Activated gamma-delta T cell treated with anti-CD3 and anti-CD28 coated beads, Interleukin-2, amount 50 U/mL, for 16 hours (primary cell): ENCODE data around the gene ICAM2.

Experiments
- DNase-seq: peaks from one replicate; pipeline ENCODE4 v3.0.0-alpha.2; 2020; ENCODE audit warnings: low read depth

Gene ICAM2

GRCh38 chr17:64020056-64020766 lies at the start of gene ICAM2:
Gene ICAM2, minus strand, starts transcription at chr17:64020633. Its CDS starts 13,942 bp downstream, at chr17:64006691.
- DNase-seq = peak; percentile 85

GRCh38 chr17:64070213-64070612 lies 49.8 kb upstream of the ICAM2 start:
- DNase-seq = no peak

GRCh38 chr17:64069143-64069542 lies 48.7 kb upstream of the ICAM2 start:
- no peak for DNase-seq

DNA sequence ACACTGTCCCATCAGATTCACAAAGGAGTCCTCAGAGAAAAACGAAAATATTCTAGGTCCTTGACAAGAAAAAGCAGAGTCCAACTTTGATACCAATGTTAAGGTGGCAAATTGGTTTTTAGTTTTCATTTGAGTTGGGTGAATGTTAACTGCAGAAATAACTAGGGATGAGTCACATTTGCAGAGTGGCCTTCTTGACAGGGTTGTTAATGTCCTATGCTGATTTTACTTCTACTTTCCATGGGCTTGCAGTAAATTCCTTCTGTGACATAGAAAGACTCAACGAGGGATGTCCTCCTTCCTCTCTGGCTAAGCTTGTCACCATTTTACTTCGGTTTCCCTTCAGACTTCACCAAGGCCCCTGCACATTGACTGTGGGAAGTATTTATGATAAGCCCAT lies 47.2 kb upstream of the ICAM2 start:
- DNase-seq = no peak

- DNase-seq = no peak
Measured at GRCh38 chr17:64066716-64067115, 46.3 kb upstream of the ICAM2 start.

DNA sequence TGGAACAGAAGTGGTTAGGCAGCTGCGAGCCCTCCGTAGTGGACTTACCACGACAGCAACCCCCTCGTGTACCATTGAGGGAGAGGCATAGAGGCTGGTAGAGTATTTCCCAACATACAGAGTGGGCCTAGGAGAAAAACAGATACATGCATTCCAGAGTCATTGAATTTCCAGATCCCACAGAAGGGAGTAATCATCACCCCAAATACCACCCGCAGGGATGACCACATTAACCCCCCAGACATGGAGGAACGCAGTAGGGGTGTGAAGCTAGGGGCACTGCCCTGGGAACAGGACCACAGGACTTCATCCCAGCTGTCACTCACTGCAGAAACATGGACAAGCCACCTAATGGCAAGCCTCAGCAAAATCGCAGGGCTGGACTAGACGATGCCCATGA lies 44.7 kb upstream of the ICAM2 start:
- DNase-seq = no peak

- DNase-seq = no peak
Measured at GRCh38 chr17:64064331-64064730, 43.9 kb upstream of the ICAM2 start.

DNA sequence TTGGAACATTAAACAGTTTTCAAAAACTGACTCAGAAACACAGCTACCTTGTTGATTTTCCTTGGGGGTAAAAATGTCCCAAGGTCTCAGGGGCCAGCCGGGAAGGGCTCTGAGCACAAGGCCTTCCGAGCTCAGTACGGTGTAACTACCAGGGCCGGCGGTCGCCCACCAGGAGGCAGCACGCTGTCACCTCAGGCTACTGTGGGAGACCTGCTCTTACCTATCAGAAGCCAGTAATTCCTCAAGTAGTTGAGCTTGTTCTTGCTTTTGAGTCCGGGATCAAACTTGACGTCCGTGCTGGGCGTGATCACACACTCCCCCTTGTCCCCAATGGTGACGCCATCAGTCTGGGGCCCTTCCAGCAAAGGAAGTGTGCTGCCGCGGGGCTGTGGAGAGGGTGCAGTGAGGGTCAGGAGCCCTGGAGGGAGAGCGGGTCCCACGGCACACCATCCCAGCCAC lies 43.4 kb upstream of the ICAM2 start:
- peak; percentile 39 for DNase-seq

DNA sequence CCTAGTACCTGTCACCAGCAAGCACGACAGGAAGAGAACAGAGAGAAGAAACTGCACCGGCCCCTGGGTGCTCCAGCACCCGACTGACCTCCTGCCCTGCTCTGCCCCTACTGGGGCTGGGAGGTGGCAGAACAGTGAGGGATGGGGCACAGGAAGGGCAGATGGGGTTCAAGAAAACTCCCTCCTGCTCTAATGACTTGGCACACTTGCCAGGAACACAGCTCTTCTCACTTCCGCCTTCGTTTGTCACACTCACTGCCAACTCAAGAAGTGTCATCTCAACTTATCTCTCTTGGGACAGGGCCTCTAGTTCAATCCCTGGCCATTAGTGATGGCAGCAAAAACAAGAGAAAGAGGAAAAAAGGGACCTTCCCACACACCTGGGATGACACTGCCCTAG lies 42.7 kb upstream of the ICAM2 start:
- DNase-seq = no peak

DNA sequence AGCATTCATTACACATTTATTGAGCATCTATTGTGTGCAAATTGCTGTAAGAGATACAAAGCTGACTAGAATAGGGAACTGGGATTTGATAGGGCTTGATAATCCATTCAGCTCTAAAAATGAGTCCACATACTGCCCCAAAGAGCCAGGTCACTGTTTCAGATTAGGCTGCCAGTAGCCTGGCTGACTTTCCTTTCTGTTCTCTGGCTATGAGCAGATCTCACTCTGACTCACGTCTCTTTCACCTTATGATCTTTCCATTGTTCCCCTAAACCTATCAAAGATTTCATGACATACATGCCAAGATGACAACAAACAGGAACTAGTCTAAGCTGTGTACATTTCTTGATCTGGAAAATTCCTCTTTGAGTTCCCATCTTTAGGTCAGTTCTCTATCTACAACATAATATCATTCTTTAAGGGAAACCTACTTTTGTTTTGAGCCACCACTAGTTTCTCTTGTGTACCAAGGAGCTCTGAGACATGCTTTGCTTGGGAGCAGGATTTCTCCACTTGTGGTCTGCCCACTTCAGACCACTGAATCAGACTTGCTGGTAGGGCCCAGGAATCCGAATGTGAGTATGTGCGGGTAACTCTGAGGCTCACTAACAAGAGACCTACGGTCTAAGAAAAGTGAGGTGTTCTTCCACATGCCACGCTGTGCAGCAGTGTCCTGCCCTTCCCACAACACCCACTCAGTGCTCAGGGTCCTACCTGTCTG lies 40.9 kb upstream of the ICAM2 start:
- no peak for DNase-seq

GRCh38 chr17:64060331-64060730 lies 39.9 kb upstream of the ICAM2 start:
- DNase-seq = no peak

DNA sequence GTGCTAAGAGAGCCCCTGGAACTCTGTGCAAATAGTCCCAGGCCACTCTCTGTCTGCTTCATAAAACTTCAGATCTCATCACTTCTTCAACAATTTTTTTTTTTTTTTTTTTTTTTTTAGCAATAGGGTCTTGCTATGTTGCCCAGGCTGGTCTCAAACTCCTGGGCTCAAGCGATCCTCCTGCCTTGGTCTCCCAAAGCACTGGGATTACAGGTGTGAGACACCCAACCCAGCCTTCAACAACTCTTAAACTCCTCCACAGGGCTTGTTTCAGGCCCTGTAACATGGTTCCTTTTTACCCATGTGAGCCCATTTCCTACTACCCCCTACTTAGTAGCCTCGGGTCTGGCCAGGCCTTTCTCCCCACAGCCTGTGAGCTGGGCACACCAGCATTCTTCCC lies 39.3 kb upstream of the ICAM2 start:
- no peak for DNase-seq

DNA sequence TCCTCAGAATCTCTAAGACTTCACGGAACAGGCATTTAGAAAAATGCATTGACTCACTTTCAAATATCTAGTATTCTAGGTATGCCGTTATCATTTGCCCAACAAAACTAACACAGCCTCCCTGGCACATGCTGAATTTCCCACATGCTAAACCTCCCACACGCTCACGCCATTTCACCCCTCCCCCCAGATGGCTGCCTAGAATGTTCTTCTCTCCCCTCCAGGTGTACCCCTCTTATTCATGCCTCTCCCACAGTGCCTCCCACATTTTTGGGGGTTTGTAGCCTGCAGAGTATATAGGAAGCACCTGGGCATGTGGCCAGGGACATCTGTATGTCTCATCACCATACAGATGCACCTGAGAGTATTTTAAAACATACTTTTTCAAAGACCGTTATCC lies 38.2 kb upstream of the ICAM2 start:
- no peak for DNase-seq

DNA sequence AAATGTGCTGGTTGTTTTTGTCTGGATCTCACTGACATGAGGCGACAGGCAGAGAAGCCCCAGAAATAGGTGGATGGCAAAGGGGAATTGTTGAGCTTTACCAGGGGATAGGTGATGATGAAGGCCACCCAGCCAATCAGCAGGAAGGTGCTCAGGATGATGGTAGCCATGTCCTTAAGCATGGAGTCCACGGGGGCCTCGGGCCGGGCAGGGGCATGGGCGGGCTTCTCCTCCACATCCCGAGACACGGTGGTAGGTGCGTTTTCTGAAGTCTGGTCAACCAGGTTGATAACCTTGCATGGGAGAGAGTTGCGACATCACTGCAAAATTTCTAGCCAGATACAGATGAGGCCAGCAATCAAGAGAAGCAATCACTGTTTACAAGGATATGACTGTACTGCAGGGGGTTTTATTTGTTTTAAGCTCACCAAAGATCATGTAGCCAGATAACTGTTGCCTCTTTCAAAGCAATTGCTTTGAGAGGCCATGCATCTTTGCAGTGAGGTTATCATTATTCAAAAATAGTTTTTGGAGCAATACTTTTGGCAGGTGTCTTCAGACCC lies 37.3 kb upstream of the ICAM2 start:
- no peak for DNase-seq

- DNase-seq = no peak
Measured at GRCh38 chr17:64056269-64057005, 36.0 kb upstream of the ICAM2 start.

DNA sequence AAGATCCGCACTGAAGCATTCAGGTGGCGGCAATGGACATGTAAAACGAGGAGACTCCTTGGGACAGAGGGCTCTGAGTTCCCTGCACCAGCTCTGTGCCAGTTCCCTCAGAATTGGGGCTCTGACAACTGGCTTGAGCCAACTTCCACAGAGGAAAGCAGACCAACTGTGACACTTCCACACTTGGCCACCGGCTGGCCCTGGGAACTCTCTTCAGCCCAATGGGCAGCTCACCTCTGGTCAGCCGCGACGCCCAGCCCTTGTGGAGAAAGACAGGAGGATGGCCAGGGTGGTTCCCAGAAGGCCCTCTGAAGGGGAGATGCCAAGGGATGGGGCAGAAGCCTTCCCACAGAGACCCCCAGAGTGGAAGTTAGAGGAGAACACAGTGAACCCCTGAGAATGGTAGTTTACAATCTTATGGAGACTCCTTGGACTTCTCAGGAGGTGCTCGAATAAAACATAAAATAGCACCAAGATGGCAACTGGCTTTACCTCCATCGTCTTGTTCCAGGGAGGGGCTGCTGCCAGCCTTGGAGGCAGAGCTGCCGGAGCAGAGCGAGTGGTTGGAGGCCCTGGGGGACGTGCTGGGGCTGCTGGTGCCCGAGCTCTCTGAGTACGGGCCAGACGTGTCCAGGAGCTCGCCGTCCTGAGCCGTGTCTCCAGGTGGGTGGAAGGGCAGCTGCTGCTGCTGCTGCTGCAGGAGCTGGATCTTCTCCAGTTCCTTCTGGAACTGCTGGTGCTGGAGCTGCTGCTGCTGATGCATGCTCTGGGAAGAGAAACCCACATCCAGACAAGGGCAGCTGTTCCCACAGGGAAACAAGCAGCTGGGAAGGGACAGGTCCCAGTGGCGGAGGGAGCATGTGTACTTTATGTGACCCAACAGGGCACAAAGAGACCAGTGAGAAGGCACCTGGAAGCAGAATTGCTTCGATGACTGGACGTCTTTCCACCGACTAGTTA lies 35.0 kb upstream of the ICAM2 start:
- DNase-seq = no peak

DNA sequence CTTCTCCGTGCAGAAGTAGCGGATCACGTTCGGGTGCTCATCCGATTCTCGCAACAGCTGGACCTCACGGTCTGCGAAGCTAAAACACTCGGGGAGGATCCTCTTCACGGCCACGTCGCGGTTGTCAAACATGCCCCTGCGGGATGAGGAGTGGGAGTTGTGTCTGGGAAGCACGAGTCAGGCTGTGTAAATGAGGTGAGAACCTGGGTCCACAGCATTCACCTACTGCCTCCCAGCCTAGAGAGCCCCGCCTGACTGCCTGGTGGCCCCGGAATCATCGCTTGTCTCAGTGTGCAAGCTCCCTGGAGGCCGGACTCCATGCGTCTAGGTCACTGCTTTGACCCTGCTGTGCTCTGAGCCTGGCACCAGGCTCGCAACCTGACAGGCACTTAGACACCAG lies 33.9 kb upstream of the ICAM2 start:
- no peak for DNase-seq

GRCh38 chr17:64053101-64053500 lies 32.7 kb upstream of the ICAM2 start:
- no peak for DNase-seq

DNA sequence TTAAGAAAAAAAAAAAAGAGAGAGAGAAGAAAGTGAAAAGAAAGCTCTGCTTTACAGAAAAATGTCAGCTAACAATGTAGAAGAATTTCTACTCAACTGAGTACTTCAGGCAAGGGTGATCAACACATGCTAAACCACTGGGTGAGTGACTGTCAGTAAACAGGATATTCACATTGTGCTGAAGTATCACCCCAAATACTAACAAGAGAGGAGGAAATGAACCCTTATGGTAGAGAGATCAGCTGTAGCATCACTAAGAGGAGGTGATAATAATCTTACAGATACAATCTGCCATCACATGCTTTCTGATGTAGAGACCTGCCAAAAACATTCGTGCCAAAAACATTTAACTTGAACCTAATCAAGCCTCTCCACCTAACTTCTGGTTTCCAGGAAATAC lies 30.7 kb upstream of the ICAM2 start:
- no peak for DNase-seq

GRCh38 chr17:64048805-64049204 lies 28.4 kb upstream of the ICAM2 start:
- no peak for DNase-seq

DNA sequence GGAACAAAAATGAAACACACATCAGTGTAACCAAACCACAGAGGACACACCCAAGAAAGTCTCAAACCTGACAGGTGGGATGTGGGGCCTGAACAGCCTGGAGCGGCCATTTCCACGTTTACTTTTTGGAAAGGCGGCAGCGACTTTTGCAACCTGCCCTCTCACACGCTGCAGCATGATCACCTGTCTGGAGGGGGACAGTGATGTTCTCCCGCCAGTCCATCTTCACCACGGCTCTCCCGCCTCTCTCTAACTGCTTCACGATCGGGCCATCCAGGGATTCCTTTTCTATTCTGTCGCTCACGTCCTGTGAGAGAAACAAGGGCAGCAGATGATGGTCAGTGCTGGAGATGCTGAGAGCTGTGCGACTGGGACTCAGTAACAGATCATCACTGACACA lies 24.7 kb upstream of the ICAM2 start:
- DNase-seq = no peak
